ENCODE data around the gene KRTAP10-12. TPM values are rescaled to one million over a fixed set of nuclear protein-coding genes. Genes with fewer than 3 reads are reported as not detected.
A peak's percentile ranks its signal among the peaks of the same experiment; 100 is the strongest.

The KRTAP10-12 gene
- total RNA-seq, 1 donor from 2014 or later, result not detected

DNA sequence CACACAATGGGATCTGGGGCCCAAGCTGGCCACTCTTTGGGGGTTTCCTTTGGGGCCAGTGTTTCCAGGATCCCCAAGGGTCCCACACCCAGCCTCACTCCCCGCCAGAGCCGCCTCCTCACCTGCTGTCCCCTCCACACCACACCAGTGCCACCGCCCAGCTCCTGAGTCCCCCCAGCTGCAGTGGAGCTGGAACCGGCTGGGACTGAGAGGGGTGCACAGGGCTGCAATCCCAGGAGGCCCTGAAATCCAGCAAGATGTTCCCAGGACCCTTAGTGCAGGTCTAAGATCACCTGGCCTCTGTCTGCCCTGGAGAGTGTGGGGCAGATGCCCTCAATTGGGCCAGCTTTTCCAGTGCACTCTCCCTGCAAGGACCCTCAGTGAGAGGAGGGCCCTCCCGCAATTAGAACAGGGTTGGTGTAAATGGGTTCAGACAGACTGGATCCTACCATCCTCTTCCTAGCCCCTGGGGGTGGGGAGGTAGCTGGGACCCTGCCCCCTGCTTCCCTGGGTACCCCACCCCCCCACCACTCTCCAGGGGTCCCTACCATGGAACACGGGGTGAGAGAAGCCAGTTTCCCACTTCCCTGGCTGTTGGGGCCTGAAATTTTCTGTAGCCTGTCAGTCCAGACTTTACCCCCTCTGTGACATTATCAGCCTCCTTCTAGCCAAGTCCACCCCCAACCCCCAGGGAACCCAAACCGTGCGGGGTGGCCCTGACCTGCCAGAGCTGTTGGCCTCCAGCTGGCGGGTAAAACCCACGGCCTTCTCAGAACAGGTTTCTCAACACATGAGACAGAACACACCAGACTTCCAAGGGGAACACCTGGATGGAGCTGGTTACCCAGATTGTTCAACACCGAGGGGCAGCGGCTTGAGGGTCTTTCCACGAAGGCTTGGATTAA is 7.0 kb downstream of the KRTAP10-12 start:
- Mint-ChIP-seq H3K4me1 (peaks cover 56% of the 10 kb centered on the region), H3K4me3 (no peak overlapping the region), H3K36me3 (no peaks in the 10 kb centered on the region), H3K9me3 (peaks cover 2% of the 10 kb centered on the region), H3K27me3 (ENCODE audit: insufficient read depth, low read depth) (peaks cover 67% of the 10 kb centered on the region), H3K27ac (no peak overlapping the region)
- Histone ChIP-seq H3K36me3 (no peaks in the 10 kb centered on the region), H3K27me3 (peaks cover 69% of the 10 kb centered on the region), H3F3A (ENCODE audit: low read depth) (peaks cover 3% of the 10 kb centered on the region), H3K4me1 (peaks cover 44% of the 10 kb centered on the region), H3K9me3 (ENCODE audit: low read depth) (no peaks in the 10 kb centered on the region), H3K4me2 (no peak overlapping the region), H2AFZ (replicated peaks) (no peak overlapping the region), H4K20me1 (ENCODE audit: low read depth) (peaks cover 8% of the 10 kb centered on the region), H3K79me2 (ENCODE audit: low read depth) (no peaks in the 10 kb centered on the region), H3K9ac (no peak overlapping the region), H3K4me3 (no peak overlapping the region), H3K27ac (no peak overlapping the region)
- TF ChIP-seq, protein P1, sequence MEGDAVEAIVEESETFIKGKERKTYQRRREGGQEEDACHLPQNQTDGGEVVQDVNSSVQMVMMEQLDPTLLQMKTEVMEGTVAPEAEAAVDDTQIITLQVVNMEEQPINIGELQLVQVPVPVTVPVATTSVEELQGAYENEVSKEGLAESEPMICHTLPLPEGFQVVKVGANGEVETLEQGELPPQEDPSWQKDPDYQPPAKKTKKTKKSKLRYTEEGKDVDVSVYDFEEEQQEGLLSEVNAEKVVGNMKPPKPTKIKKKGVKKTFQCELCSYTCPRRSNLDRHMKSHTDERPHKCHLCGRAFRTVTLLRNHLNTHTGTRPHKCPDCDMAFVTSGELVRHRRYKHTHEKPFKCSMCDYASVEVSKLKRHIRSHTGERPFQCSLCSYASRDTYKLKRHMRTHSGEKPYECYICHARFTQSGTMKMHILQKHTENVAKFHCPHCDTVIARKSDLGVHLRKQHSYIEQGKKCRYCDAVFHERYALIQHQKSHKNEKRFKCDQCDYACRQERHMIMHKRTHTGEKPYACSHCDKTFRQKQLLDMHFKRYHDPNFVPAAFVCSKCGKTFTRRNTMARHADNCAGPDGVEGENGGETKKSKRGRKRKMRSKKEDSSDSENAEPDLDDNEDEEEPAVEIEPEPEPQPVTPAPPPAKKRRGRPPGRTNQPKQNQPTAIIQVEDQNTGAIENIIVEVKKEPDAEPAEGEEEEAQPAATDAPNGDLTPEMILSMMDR (IDR thresholded peaks at IDR 0.05), result no peak
- TF ChIP-seq EZH2phosphoT487 (IDR thresholded peaks at IDR 0.05) (no peak), EZH2 (IDR thresholded peaks at IDR 0.05) (no peak)
- DNase-seq (ENCODE audit: low spot score), result no peak

GRCh38 chr21:44704636-44705001 is 7.6 kb downstream of the KRTAP10-12 start:
- peaks cover 2% of the 10 kb centered on the region for H3K9me3 Mint-ChIP-seq
- no peak overlapping the region for H3K4me3 Mint-ChIP-seq
- peaks cover 75% of the 10 kb centered on the region for H3K27me3 ChIP-seq
- no peak overlapping the region for H3K4me2 ChIP-seq
- H3K9me3 ChIP-seq (ENCODE audit: low read depth), result no peaks in the 10 kb centered on the region
- no peak overlapping the region for H3K4me3 ChIP-seq
- H3K9ac ChIP-seq, result no peak overlapping the region
- H4K20me1 ChIP-seq (ENCODE audit: low read depth), result peaks cover 8% of the 10 kb centered on the region
- H3K27me3 Mint-ChIP-seq (ENCODE audit: insufficient read depth, low read depth), result peaks cover 73% of the 10 kb centered on the region
- H3K4me1 ChIP-seq, result peaks cover 50% of the 10 kb centered on the region
- H2AFZ ChIP-seq (replicated peaks), result no peak overlapping the region
- peaks cover 57% of the 10 kb centered on the region for H3K4me1 Mint-ChIP-seq
- TF ChIP-seq, protein P1 (IDR thresholded peaks at IDR 0.05), result no peak
- TF ChIP-seq EZH2phosphoT487 (IDR thresholded peaks at IDR 0.05) (no peak), EZH2 (IDR thresholded peaks at IDR 0.05) (no peak)
- H3F3A ChIP-seq (ENCODE audit: low read depth), result peaks cover 3% of the 10 kb centered on the region
- no peaks in the 10 kb centered on the region for H3K36me3 Mint-ChIP-seq
- no peaks in the 10 kb centered on the region for H3K79me2 ChIP-seq (ENCODE audit: low read depth)
- no peak overlapping the region for H3K27ac Mint-ChIP-seq
- H3K36me3 ChIP-seq, result no peaks in the 10 kb centered on the region
- no peak for DNase-seq (ENCODE audit: low spot score)
- H3K27ac ChIP-seq, result no peak overlapping the region

GRCh38 chr21:44706026-44706705 is 9.2 kb downstream of the KRTAP10-12 start:
- H3K27ac ChIP-seq, result no peak overlapping the region
- H3K4me1 Mint-ChIP-seq, result peaks cover 56% of the 10 kb centered on the region
- H3K9ac ChIP-seq, result no peak overlapping the region
- no peak for DNase-seq (ENCODE audit: low spot score)
- H3K36me3 ChIP-seq, result no peaks in the 10 kb centered on the region
- H4K20me1 ChIP-seq (ENCODE audit: low read depth), result peaks cover 22% of the 10 kb centered on the region
- peaks cover 9% of the 10 kb centered on the region for H3F3A ChIP-seq (ENCODE audit: low read depth)
- H3K4me2 ChIP-seq, result peak overlapping the region; percentile 69
- peaks cover 2% of the 10 kb centered on the region for H3K9me3 Mint-ChIP-seq
- no peaks in the 10 kb centered on the region for H3K9me3 ChIP-seq (ENCODE audit: low read depth)
- no peaks in the 10 kb centered on the region for H3K79me2 ChIP-seq (ENCODE audit: low read depth)
- H2AFZ ChIP-seq (replicated peaks), result no peak overlapping the region
- no peak for TF ChIP-seq EZH2phosphoT487 (IDR thresholded peaks at IDR 0.05)
- TF ChIP-seq EZH2 (IDR thresholded peaks at IDR 0.05), result no peak
- TF ChIP-seq, protein P1 (IDR thresholded peaks at IDR 0.05), result no peak
- peak overlapping the region; percentile 22 for H3K4me3 ChIP-seq
- peaks cover 79% of the 10 kb centered on the region for H3K27me3 Mint-ChIP-seq (ENCODE audit: insufficient read depth, low read depth)
- no peaks in the 10 kb centered on the region for H3K36me3 Mint-ChIP-seq
- H3K27ac Mint-ChIP-seq, result no peak overlapping the region
- peak overlapping the region; percentile 57 for H3K4me3 Mint-ChIP-seq
- peaks cover 84% of the 10 kb centered on the region for H3K27me3 ChIP-seq
- peaks cover 56% of the 10 kb centered on the region for H3K4me1 ChIP-seq

Data from neural progenitor cell (in vitro differentiated cells).